ENCODE measurements around the gene ROMO1.
A peak's percentile ranks its signal among the peaks of the same experiment; 100 is the strongest.
"Not testable (repeated sequence)": the region's sequence is repeated elsewhere in the genome, so short reads cannot be mapped to it uniquely, and the experiment has no call there.

The ROMO1 gene

GRCh38 chr20:35732644-35732982 is 33.4 kb downstream of the ROMO1 start:
- no peak for DNase-seq

- no peak for DNase-seq
These were observed 35.2 kb downstream of the ROMO1 start for GRCh38 chr20:35734374-35734773.

DNA sequence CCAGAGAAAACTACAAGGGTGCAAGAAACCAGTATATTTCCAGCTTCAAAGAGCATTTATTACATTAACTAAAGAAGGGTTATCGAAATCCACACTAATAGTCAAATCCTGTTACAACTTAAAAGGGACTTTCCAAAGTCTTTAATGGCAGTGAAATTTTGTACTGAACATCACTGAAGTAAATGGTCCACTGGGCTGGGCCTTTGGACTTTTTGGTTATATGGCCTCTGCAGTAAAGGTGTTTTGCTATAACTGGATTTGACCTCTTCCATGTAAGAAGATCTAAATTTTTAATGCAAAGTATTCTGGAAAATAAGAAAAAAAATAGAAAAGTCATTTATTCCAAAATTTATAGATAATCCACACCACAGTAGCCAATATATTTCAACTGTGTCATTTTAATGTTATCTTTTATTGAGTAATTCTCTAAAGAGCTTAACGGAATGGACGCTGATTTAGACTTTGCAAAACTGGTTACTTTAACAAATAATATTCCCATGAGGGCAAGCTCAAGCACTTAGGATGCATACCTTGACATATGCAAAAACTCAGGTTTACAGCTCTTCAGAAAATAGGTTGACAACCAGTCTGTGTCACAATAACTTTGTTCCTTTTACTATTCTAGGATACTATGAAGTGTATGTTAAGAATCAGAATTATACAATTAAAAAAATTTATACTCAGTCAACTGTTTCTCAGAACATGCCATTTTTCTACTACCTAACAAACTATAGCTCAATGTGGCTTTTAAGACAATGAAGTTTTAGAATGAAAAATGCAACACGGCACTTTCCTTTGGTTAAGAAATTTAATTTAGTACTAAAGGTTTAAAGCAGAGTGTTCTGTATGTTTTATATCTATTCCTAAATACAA is 35.8 kb downstream of the ROMO1 start:
- DNase-seq, result no peak

GRCh38 chr20:35735826-35736470 is 36.7 kb downstream of the ROMO1 start:
- DNase-seq, result no peak

- DNase-seq, result no peak
These were observed 38.7 kb downstream of the ROMO1 start for GRCh38 chr20:35737865-35738333.

- DNase-seq, result no peak
These were observed 39.4 kb downstream of the ROMO1 start for GRCh38 chr20:35738410-35739179.

GRCh38 chr20:35739294-35740163 is 40.3 kb downstream of the ROMO1 start:
- DNase-seq, result no peak

DNA sequence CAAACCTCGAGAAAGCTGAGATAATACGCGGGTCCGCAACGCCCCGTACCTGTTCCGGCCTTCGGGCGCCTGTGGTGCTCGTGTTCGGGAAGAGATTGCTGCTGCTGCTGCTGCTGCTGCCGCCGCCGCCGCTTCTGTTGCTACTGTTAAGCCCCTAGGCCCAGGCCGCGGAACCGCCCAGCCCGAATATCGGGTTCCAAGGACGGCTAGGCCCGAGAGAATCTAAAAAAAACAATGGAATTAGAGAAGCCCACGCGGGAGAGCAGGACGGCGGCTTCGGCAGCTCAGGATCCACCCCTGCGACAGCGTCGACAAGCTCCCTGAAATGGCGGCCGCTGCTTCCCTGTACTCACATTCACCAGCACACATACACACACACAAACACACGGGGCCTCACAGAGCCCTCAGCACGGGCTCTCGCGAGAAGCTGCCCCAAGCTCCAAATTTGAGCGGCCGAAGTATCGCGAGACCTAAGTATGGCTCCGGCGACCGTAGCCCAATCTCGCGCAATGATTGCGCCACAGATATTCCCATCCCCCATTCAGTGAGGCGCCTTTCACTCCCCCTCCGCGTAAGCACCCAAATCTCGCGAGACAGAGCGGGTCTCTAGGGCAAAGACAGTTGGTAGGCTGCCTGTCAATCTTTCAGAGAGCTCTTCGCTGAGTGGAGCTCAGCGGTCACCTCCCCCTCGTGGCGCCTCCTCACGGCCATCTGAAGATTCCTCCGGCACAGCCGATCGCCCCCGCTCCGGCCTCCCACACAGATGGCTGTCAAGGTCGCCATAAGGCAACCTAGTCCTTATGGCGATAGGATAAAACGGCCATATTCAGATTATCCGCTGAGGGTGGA is 42.9 kb downstream of the ROMO1 start, which contains the start of gene RBM39:
Gene RBM39, minus strand, starts transcription at position 369 of the 849 bp plus-strand sequence. CDS start 1,386 bp downstream, outside the sequence.
- DNase-seq, result peak; percentile 97 to 99

- no peak for DNase-seq
These were observed 43.7 kb downstream of the ROMO1 start for GRCh38 chr20:35742741-35743523.

DNA sequence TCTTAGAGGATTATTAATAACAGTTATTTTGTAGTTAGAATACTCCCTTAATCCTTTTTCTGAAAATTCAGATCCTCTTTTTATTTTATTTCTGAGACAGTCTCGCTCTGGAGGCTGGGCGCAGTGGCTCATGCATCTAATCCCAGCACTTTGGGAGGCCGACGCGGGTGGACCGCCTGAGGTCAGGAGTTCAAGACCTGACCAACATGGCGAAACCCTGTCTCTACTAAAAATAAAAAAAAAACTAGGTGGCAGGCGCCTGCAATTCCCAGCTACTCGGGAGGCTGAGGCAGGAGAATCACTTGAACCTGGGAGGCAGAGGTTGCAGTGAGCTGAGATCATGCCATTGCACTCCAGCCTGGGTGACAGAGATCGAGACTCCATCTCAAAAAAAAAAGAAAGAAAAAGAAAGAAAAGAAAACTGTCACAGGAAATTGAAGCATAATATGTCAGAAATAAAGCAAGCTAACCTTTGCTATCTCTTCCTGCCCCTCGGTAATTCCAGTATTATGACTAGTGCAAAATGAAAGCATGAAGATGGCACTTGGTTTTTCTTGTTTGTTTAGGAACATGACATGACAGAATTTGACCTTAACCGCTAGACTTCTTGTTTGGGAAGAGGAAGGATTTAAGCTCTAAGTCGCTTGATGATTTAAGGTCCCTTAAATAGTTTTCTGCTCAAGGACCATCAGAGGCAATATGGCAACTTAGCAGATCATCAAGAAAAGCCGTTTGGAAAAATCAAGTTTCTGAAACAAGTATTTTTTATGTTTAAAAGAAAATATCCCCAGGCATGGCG is 44.7 kb downstream of the ROMO1 start:
- no peak for DNase-seq

- DNase-seq, result not testable (repeated sequence)
These were observed 45.3 kb downstream of the ROMO1 start for GRCh38 chr20:35744492-35744841.

All from stimulated activated CD4-positive, alpha-beta T cell treated with anti-CD3 and anti-CD28 coated beads, Interleukin-2, amount 100 ng/mL, for 48 hours (primary cell).